Measurements from ENCODE around the gene MCHR1. TPM values are rescaled to one million over a fixed set of nuclear protein-coding genes. Genes with fewer than 3 reads are reported as not detected.

Gene MCHR1
- total and polyA plus RNA-seq, 9 of the 15 experiments (the other 6 are each of a cell fraction or from before 2014, with no cell fraction given) = 0.03 to 0.50 TPM; not detected in 7

DNA sequence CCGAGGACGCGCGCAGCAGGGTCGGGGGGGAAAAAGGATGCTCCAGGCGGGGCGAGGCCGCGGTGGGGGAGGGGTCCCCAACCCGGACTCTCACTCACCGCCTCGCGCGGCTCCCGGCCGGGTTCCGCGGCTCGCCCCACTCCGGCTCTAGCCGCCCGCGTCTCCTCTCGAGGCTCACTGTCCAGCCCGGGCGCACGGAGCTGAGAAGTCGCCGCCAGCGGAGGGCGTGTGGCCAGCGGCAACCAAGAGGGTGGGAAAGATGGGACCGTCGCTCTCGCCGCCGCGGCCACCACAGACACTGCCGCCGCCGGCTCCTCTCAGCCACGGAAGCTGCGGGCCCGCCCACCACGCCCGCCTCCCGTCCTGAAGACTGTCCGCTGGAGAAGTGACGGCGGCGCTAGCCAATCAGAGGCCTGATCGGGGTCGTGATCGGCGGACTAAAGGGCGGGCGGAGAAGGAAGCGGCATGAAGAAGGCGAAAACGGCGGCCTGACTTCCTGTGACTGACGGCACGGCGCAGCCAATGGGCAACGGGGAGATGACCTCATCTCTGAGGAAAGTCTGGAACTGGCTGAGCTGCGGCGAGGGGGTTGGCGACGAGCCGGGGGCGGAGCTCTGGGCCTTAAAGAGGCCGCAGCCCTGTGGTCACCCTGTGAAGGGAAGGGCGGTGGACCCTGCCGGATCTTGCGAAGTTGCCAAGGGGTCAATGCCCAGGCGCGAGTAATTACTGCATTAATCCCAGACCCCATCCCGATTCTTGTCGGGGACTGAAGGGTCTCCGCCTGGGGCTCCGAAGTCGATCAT, 42.7 kb upstream of the MCHR1 start, which contains the start of gene MRTFA (continued):
- TF ChIP-seq, protein P1, sequence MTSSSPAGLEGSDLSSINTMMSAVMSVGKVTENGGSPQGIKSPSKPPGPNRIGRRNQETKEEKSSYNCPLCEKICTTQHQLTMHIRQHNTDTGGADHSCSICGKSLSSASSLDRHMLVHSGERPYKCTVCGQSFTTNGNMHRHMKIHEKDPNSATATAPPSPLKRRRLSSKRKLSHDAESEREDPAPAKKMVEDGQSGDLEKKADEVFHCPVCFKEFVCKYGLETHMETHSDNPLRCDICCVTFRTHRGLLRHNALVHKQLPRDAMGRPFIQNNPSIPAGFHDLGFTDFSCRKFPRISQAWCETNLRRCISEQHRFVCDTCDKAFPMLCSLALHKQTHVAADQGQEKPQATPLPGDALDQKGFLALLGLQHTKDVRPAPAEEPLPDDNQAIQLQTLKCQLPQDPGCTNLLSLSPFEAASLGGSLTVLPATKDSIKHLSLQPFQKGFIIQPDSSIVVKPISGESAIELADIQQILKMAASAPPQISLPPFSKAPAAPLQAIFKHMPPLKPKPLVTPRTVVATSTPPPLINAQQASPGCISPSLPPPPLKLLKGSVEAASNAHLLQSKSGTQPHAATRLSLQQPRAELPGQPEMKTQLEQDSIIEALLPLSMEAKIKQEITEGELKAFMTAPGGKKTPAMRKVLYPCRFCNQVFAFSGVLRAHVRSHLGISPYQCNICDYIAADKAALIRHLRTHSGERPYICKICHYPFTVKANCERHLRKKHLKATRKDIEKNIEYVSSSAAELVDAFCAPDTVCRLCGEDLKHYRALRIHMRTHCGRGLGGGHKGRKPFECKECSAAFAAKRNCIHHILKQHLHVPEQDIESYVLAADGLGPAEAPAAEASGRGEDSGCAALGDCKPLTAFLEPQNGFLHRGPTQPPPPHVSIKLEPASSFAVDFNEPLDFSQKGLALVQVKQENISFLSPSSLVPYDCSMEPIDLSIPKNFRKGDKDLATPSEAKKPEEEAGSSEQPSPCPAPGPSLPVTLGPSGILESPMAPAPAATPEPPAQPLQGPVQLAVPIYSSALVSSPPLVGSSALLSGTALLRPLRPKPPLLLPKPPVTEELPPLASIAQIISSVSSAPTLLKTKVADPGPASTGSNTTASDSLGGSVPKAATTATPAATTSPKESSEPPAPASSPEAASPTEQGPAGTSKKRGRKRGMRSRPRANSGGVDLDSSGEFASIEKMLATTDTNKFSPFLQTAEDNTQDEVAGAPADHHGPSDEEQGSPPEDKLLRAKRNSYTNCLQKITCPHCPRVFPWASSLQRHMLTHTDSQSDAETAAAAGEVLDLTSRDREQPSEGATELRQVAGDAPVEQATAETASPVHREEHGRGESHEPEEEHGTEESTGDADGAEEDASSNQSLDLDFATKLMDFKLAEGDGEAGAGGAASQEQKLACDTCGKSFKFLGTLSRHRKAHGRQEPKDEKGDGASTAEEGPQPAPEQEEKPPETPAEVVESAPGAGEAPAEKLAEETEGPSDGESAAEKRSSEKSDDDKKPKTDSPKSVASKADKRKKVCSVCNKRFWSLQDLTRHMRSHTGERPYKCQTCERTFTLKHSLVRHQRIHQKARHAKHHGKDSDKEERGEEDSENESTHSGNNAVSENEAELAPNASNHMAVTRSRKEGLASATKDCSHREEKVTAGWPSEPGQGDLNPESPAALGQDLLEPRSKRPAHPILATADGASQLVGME (CRISPR knock-in tag; IDR thresholded peaks at IDR 0.05) = peak; percentile 69; the same call in 1 of the 2 replicates
- TF ChIP-seq CXXC5 (CRISPR knock-in tag; IDR thresholded peaks at IDR 0.05) (peak; percentile 91), KLF13 (tag; IDR thresholded peaks at IDR 0.05; ENCODE audit: borderline replicate concordance, low read depth) (peak; percentile 43; the same call in 1 of the 2 replicates), ELF2 (CRISPR knock-in tag; IDR thresholded peaks at IDR 0.05) (peak; percentile 18; the same call in 1 of the 2 replicates), RBFOX2 (IDR thresholded peaks at IDR 0.05; ENCODE audit: low read depth, low read length) (peak; percentile 96), MEIS2 (IDR thresholded peaks at IDR 0.05; ENCODE audit: partially characterized antibody) (peak; percentile 51), ZFX (CRISPR knock-in tag; IDR thresholded peaks at IDR 0.05) (peak; percentile 86), CHD2 (IDR thresholded peaks at IDR 0.05; ENCODE audit: low read depth, low read length) (peak; percentile 35; the same call in 1 of the 2 replicates), JUN (IDR thresholded peaks at IDR 0.05; ENCODE audit: borderline replicate concordance, low read depth, low read length) (no peak; the same call in 1 of the 2 replicates), JUN (CRISPR knock-in tag; IDR thresholded peaks at IDR 0.05; ENCODE audit: borderline replicate concordance) (peak; percentile 68; the same call in 1 of the 2 replicates), TCF7 (IDR thresholded peaks at IDR 0.05; ENCODE audit: borderline replicate concordance) (no peak)
- TF ChIP-seq, protein P2, sequence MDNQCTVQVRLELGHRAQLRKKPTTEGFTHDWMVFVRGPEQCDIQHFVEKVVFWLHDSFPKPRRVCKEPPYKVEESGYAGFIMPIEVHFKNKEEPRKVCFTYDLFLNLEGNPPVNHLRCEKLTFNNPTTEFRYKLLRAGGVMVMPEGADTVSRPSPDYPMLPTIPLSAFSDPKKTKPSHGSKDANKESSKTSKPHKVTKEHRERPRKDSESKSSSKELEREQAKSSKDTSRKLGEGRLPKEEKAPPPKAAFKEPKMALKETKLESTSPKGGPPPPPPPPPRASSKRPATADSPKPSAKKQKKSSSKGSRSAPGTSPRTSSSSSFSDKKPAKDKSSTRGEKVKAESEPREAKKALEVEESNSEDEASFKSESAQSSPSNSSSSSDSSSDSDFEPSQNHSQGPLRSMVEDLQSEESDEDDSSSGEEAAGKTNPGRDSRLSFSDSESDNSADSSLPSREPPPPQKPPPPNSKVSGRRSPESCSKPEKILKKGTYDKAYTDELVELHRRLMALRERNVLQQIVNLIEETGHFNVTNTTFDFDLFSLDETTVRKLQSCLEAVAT (IDR thresholded peaks at IDR 0.05) = no peak
- TF ChIP-seq, protein P3, sequence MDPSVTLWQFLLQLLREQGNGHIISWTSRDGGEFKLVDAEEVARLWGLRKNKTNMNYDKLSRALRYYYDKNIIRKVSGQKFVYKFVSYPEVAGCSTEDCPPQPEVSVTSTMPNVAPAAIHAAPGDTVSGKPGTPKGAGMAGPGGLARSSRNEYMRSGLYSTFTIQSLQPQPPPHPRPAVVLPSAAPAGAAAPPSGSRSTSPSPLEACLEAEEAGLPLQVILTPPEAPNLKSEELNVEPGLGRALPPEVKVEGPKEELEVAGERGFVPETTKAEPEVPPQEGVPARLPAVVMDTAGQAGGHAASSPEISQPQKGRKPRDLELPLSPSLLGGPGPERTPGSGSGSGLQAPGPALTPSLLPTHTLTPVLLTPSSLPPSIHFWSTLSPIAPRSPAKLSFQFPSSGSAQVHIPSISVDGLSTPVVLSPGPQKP (CRISPR knock-in tag; IDR thresholded peaks at IDR 0.05) = no peak
- TF ChIP-seq, protein P4, sequence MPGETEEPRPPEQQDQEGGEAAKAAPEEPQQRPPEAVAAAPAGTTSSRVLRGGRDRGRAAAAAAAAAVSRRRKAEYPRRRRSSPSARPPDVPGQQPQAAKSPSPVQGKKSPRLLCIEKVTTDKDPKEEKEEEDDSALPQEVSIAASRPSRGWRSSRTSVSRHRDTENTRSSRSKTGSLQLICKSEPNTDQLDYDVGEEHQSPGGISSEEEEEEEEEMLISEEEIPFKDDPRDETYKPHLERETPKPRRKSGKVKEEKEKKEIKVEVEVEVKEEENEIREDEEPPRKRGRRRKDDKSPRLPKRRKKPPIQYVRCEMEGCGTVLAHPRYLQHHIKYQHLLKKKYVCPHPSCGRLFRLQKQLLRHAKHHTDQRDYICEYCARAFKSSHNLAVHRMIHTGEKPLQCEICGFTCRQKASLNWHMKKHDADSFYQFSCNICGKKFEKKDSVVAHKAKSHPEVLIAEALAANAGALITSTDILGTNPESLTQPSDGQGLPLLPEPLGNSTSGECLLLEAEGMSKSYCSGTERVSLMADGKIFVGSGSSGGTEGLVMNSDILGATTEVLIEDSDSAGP (CRISPR knock-in tag; IDR thresholded peaks at IDR 0.05) = peak; percentile 97
- TF ChIP-seq, protein P5, sequence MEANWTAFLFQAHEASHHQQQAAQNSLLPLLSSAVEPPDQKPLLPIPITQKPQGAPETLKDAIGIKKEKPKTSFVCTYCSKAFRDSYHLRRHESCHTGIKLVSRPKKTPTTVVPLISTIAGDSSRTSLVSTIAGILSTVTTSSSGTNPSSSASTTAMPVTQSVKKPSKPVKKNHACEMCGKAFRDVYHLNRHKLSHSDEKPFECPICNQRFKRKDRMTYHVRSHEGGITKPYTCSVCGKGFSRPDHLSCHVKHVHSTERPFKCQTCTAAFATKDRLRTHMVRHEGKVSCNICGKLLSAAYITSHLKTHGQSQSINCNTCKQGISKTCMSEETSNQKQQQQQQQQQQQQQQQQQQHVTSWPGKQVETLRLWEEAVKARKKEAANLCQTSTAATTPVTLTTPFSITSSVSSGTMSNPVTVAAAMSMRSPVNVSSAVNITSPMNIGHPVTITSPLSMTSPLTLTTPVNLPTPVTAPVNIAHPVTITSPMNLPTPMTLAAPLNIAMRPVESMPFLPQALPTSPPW (CRISPR knock-in tag; IDR thresholded peaks at IDR 0.05) = peak; percentile 31; the same call in 1 of the 2 replicates

Data from K562 (cell line).